HCT116 (cell line): ENCODE measurements around the gene HIPK2.

Source experiments
- POLR2A ChIP-seq: IDR thresholded peaks from 2 replicates; pipeline ENCODE4 v1.7.0; 2011; ENCODE audit warnings: borderline replicate concordance; ENCODE audit not compliant: insufficient read depth, insufficient read length; ENCODE audit errors: extremely low read depth
- POLR2AphosphoS5 ChIP-seq: IDR thresholded peaks from 2 replicates; pipeline ENCODE4 v1.6.1; 2011; ENCODE audit warnings: mild to moderate bottlenecking, low read depth, low read length, moderate library complexity

GRCh38 chr7:139559364-139560105 is 218.3 kb downstream of the HIPK2 start:
- TF ChIP-seq POLR2A (no peak), POLR2AphosphoS5 (no peak)
